Amygdala (tissue), 56 donors: ENCODE data around the gene PDLIM1.

Source experiments
- DNase-seq, 56 donors: peaks; one replicate each; lab custom pipeline; 2025; lab: John Stamatoyannopoulos, UW

The PDLIM1 gene

GRCh38 chr10:95290461-95291364, at the start of gene PDLIM1:
Gene PDLIM1 (minus strand): TSS chr10:95291003. CDS start chr10:95290915, 88 bp downstream.
- peak in 1 of 56 donors; percentile 0 for DNase-seq

- no peak for DNase-seq
These were observed 49.1 kb upstream of the PDLIM1 start for GRCh38 chr10:95339863-95340262.

- DNase-seq: no peak
These were observed 46.8 kb upstream of the PDLIM1 start for GRCh38 chr10:95337423-95338160.

- DNase-seq: no peak
These were observed 45.9 kb upstream of the PDLIM1 start for GRCh38 chr10:95336702-95337101.

GRCh38 chr10:95335933-95336699, 45.3 kb upstream of the PDLIM1 start:
- DNase-seq: no peak

- no peak for DNase-seq
These were observed 44.0 kb upstream of the PDLIM1 start for GRCh38 chr10:95334805-95335144.

GRCh38 chr10:95333997-95334804, 43.4 kb upstream of the PDLIM1 start:
- no peak for DNase-seq

- no peak for DNase-seq
These were observed 42.0 kb upstream of the PDLIM1 start for GRCh38 chr10:95332666-95333249.

- DNase-seq: no peak
These were observed 40.9 kb upstream of the PDLIM1 start for GRCh38 chr10:95331596-95332130.

GRCh38 chr10:95330966-95331453, 40.2 kb upstream of the PDLIM1 start:
- DNase-seq: no peak

GRCh38 chr10:95329296-95329695, 38.5 kb upstream of the PDLIM1 start:
- DNase-seq: no peak

- DNase-seq: no peak
These were observed 37.2 kb upstream of the PDLIM1 start for GRCh38 chr10:95328013-95328412.

GRCh38 chr10:95327367-95327766, 36.6 kb upstream of the PDLIM1 start:
- peak in 1 of 56 donors; percentile 6 for DNase-seq

GRCh38 chr10:95326396-95326795, 35.6 kb upstream of the PDLIM1 start:
- no peak for DNase-seq

GRCh38 chr10:95325863-95326262, 35.1 kb upstream of the PDLIM1 start:
- no peak for DNase-seq

GRCh38 chr10:95324436-95325268, 33.8 kb upstream of the PDLIM1 start:
- DNase-seq: no peak

- DNase-seq: no peak
These were observed 30.9 kb upstream of the PDLIM1 start for GRCh38 chr10:95321554-95322301.

GRCh38 chr10:95319239-95319638, 28.4 kb upstream of the PDLIM1 start:
- no peak for DNase-seq
